ENCODE results near the gene CELSR1.

CELSR1 gene

DNA sequence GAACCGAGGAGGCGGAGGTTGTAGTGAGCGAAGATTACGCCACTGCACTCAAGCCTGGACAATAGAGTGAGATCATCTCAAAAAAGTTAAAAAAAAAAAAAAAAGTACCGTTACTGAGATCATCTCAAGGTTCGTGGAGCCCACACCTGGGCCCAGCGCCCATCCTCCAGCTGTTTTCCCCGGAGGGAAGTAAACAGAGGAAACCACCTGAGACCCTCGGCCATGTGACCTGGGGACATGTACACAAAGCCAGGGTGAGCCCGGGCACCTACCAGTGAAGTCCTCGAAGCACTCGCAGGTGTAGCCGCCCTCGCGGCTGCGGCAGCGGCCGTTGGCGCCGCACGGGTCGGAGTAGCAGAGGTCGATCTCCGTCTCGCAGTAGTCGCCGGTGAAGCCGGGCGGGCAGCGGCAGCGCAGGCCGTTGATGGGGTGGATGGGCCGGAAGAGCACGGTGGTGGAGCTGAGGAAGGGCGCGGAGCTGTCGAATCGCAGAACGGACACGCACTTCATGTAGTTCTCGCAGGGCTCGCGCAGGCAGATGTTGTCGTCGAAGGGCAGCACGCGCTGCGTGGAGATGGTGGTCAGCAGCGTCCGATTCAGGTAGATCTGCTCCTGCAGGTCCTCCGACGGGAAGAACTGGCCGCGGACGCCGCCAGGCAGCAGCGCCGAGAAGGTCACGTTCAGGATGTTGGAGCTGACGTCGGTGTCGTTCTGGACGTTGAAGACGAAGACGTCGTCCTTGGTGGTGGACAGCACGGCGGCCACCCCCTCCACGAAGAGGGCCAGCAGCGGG, 73.8 kb downstream of the CELSR1 start:
- DNase-seq (ENCODE audit: low read depth in 2 of 2): no peak

DNA sequence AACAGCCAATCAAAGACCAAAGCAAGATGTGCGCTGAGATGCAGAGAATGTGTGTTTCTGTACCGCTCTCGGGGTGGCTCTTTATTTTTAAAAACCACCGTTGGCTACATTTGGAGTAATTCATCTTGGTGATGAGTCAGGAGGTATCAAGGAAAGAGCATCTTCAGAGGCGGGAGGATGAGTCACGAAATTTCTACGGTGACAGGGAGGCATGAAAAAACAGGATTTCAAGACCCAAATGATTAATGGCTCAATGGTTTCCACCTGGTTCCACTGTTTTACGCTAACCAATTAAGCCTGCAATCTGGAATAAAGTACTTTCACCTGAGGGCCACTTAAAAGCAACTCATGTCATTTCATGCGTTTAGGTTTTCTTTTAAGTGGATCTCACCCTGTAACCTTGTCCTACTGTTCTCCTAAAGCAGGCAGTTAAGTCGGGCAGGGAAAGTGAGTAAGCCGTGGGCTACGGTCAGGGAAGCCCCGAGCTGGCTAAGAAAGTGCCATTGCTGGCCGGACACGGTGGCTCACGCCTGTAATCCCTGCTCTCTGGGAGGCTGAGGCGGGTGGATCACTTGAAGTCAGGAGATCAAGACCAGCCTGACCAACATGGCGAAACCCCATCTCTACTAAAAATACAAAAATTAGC, 74.6 kb downstream of the CELSR1 start:
- no peak for DNase-seq (ENCODE audit: low read depth in 2 of 2)

DNA sequence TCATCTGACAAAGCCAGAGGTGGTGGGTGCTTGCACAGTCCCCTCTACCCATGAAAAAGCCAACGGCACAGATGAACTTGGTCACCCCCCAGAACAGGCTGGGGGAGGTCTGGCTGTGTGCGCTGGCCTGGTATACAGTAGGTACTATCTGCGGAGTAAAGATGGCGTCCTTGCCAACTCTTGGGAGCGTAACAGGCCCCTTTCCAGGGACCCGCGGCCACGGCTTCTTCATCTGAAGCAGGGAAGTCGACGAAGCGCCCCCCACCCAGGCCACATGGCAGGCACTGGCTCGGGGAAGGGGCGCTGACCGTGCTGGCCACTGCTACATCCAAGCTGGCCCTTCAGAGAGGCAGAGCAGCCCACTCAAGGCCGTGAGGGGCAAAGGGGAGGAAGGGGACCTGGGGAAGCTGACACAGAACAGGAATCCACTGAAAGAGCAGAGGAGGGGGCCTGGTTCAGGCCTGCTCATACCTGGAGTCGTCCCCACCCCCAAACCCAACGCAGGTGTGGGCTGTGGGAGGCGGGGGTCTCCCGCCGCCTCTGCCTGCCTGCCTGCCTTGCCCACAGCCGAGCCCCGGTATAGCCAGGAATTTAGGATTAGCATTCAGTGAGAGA, 75.7 kb downstream of the CELSR1 start:
- DNase-seq (ENCODE audit: low read depth in 2 of 2): no peak

DNA sequence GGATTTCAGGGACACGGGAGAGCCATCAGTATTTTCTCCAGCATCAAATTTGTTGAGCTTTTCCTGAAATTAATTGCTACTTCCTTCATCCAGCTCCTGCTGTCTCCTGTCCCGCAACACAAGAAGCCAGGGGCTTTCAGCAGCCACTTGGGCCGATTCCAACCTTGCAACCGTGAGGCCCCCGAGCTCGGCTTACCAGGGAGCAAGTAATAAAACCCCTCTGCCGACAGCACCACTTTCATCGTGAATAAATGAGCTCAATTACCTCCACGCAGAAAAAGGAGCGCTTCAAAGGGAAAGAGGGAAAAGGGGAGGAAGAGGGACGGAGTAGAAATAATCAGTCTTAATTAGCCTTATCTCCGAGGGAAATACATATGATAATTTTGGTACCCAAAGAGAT, 76.6 kb downstream of the CELSR1 start:
- no peak for DNase-seq (ENCODE audit: low read depth in 2 of 2)

DNA sequence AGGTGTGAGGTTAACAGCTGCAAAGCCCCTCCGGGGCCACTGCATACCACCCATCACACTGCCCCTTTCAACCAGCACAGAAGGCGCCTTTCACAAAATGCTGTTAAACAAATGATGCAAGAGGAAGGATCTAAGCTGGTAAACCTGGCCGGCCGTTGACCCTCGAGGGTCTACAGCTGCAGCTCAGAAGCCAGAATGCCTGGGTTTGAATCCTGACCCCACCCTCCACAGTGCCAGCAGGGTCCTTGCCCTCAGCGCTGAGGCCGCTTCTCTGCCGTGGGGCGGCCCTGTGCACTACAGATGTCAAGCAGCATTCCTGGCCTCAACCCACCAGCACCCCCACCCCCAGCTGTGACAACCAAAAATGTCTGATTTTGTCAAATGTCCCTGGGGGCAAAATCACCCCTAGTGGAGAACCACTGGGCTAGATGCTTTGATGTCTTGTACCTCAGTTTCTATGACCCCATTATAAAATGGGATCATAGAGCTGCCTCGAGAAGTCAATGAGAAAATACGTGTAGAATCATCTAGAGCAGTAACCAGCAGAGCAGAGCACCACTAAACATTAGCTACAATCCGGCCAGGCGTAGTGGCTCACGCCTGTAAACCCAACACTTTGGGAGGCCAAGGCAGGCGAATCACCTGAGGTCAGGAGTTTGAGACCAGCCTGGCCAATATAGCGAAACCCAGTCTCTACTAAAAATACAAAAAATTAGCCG, 77.9 kb downstream of the CELSR1 start:
- DNase-seq (ENCODE audit: low read depth in 2 of 2): no peak

DNA sequence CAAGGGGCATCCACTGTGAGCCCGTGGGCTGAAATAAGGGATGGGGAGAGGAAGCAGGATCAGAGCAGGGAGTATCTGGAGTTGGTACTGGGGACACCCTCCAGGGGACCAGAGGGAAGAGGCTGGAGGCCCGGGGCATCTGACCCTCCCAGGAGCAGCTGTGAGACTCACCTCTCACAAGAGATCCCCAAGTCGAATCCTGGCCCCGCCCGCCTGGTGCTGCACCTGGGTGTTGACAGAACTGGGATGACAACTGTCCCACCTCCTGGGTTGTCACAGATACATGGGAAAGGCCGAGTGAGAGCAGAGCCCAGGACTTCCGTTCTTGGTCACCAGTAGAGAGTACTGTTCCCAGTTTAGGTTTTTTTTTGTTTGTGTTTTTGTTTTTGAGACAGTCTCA, 78.9 kb downstream of the CELSR1 start:
- no peak for DNase-seq (ENCODE audit: low read depth in 2 of 2)

DNA sequence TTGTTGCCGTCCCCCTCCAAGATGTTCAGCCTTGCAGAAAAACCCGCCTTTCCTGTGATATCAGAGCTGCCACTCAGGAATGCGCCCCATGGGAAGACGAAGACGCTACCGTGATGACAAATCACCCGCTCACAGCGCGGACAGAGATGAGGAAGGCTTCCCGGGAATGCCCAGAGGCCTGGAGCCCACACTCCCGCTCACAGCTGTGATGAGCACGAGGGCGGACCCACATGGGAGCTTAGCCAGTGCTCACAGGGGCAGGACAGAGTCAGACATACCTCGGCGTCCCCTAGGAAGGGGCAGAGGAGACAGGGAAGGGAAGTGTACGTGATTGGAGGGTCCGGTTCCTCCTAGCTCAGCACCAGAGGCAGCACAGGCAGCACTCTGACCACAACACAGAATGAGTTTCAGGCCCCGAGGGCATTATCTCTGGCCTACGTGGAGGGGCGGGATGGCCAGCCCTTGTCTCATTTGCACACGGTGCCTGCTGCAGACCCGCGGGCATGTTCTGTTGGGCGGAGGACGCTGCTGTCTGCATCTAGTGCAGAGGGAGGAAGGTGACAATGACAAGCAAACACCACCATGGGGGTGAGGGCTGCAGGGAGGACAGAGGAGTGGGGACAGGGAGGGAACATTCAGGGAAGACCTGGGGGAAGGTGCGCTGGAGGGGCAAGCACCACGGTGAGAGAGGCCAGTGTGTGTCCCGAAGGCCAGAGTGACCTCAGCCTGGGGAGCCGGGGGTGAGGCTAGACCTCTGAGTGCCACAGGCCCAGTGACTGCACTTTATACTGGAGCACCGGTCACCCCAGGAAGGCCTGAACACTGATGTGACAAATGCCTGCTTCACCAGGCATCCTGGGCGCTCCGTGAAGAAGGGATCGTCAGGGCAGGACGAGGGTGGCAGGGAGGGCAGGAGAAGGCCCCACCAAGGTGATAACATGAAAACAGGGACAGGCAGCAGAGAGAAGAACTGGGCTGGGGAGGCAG, 79.6 kb downstream of the CELSR1 start:
- no peak for DNase-seq (ENCODE audit: low read depth in 2 of 2)

DNA sequence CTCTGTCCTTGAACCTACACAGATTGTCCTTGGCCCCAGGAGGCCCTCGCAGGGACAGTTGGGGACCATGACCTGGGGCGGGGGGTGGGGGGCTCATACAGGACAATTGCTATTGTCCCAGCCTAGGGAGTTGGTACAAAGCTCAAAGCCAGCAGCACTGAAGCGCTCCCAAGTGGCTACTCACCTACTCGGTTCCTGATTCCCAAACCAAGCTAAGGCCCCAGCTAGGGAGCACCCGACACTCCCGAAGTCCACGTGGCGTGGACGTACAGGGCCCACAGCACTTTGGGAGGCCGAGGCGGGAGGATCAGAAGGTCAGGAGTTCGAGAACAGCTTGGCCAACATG, 80.6 kb downstream of the CELSR1 start:
- DNase-seq (ENCODE audit: low read depth in 2 of 2): no peak

DNA sequence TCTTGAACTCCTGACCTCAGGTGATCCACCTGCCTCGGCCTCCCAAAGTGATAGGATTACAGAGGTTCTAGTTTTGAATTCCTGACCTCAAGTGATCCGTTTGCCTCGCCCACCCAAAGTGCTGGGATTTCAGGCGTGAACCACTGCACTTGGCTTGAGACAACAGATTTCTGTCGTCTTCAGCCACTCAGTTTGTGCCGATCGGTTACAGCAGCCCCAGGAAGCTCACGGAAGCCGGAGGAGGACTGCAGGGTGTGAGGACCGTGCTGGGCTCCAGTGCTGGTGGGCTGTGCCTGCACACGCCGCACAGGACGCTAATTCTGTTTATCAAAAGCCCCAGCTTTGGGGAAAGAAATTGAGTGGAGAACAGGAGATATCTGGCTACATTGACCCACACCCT, 82.0 kb downstream of the CELSR1 start:
- no peak for DNase-seq (ENCODE audit: low read depth in 2 of 2)

DNA sequence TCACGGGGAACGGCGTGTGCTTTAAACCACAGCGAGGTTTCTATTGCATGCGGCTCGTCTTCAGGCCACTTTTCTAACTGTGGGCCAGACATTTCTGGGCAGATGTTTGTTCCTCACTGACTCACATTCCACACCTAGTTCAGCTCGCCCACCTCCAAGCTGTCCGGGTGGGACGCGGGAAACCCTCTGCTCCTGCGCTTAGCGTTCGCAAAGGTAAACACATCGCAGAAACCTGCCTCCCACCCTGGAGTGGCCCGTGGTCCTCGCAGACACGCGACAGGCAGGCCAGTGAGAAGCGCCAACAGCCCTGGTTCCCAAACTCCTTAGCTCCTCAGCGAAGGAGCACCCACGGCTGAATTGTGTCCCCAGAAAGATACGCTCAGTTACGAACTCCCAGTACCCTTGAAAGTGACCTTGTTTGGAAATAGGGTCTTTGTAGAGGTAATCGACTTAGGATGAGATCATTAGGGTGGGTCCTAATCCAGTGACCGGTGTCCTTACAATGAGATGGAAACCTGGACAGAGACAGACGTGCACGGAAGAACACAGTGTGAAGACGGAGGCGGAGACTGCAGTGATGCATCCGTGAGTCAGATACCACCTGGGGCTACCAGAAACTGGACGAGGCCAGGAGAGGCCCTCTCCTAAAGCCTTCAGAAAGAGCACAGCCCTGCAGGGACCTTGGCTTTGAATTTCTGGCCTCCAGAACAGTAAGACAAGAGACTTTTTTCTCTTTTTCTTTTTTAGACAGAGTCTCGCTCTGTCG, 82.7 kb downstream of the CELSR1 start:
- DNase-seq (ENCODE audit: low read depth in 2 of 2): no peak

DNA sequence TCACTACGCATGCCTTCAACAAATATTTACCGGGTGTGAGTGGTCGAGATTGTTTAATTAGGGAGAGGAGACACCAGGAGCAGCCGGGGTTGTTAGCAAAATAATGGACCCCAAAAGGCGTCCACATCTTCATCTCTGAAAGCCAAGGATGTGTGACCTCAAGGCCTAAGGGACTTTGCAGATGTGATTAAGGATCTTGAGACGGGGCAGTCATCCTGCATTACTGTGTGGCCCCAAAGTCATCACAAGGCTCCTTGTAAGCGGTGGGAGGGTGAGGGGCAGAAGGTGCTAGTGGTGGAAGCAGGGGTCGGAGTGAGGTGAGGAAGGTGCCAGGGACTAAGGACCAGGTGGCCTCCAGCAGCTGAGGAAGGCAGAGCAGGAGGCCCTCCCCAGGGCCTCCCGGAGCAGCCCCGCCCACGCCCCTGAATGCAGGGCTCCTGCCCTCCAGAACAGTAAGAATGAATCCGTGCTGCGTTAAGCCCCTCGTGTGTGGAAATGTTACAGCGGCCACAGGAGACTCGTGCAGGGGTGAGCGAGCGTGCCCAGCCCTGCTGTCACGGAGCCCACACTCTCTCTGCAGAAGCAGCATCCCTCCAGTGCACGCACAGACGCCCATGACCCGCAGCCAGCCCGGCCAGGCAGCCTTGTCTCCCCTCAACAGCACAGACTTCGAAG, 83.5 kb downstream of the CELSR1 start:
- DNase-seq (ENCODE audit: low read depth in 2 of 2): no peak

DNA sequence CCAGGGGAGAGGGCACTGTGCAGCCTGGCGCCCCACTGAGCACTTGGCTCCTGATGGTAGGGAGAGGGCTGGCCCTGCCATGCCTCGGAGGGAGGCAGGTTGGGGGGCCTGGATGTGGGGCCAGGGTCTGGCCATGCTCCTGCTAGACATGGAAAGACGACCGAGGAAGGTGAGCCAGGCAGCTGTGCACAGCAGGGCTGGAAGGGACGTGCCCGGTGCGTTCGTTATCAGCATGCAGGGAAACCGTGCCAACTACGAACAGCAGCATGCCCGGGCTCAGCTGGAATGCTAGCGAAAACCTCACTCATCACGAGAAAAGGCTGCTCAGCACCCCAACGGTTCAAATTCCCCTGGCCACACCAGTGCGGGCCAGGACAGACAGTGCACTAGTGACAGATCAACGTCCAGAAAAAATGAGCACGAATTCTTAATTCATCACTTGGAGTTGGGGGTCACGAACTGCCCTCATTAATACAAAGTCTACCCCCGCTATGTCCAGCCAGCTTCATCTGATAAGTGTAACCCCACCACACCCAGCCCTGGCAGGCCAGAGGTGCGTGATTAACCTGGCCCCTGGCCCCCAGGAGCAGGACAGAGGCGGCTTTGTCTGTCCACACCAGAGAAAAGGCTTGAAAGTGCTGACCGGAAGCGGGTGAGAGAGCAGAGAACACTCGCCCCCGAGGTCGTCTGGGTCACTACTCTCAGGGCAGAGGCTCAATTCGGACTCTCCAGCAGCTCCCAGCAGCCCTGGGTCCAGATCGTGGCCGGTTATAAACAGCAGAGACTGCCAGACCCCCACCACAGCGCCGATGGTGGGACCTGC, 84.2 kb downstream of the CELSR1 start:
- DNase-seq (ENCODE audit: low read depth in 2 of 2): no peak

DNA sequence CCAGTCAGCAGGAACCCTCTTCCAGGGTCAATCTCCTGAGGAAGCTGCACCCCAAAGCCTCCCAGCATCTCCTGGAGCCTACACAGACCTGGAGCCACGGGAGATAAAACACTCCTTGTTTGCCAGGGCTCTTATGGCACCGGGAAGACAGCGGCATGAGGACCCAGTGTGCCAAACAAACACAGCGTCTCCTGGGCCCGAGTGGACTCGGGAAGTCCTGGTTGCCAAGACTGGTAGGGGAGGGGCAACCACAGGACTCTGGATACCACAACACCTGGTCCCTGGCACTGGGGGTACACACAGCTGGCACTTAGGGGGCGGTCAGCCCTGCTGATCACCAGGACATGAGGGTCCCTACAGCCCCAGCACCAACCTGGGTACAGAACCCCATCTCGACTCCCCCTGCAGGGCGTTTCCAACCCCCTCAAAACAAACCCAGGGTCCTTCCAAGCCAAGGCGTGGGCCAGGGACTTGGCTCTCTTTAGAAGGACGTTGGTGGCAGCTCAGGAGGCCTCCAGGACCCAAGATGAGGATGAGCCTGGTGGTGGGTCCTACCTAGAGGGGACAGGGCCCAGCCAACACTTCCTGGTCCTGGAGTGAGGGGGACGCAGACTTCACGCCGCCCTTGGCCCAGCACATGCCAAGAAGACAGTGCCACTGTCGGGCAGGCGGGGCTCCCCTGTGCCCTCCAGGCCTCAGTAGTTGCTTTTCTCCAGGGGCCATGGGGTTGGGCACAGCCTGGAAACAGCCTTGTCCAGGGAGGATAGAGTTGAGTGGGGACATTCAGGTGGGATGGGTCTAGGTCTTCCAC, 85.0 kb downstream of the CELSR1 start:
- no peak for DNase-seq (ENCODE audit: low read depth in 2 of 2)

DNA sequence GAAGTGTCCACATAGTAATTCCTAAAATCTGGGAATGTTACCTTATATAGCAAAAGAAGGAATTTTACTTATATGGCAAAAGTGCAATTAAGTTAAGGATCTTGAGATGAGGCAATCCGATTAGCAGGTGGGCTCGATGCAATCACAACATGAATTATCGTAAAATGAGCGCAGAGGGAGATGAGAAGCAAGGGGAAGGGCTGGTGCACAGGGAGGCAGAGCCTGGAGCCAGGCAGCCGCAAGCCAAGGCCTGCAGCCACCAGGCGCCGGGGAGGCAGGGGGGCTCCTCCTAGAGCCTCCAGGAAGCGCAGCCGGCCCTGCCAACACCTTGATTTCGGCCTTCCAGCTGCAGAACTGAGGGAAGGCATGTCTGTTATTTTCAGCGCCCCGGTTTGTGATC, 85.7 kb downstream of the CELSR1 start:
- DNase-seq (ENCODE audit: low read depth in 2 of 2): no peak

DNA sequence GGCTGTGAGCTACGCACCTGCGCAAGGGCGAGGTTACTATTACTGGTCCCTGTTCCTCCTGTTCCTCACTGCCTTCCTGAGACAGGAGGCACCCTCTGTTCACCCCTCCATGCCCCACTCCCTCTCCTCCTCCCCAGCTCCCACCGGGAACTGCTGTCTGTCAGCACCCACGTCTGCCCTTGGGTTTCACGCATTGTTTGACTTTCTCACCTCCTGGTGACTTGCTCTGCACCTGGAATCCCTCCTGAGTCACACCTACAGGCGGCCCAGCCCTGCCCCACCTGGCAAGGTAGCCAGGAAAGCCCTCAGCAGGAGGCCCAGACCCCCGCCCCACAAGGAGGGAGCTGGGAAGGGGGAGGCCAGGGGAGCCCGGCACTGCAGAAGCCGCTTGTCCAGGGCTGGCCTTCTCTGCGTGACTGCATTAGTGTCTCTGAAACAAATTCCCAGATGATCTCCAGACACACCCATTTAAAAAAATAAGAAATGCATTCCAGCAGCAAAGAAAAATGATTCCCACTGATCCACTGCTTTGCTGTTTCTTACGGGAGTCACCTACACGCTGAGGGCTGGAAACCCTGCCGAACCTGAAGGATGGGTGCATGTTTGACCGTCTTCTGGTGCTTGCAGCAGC, 86.4 kb downstream of the CELSR1 start:
- no peak for DNase-seq (ENCODE audit: low read depth in 2 of 2)

DNA sequence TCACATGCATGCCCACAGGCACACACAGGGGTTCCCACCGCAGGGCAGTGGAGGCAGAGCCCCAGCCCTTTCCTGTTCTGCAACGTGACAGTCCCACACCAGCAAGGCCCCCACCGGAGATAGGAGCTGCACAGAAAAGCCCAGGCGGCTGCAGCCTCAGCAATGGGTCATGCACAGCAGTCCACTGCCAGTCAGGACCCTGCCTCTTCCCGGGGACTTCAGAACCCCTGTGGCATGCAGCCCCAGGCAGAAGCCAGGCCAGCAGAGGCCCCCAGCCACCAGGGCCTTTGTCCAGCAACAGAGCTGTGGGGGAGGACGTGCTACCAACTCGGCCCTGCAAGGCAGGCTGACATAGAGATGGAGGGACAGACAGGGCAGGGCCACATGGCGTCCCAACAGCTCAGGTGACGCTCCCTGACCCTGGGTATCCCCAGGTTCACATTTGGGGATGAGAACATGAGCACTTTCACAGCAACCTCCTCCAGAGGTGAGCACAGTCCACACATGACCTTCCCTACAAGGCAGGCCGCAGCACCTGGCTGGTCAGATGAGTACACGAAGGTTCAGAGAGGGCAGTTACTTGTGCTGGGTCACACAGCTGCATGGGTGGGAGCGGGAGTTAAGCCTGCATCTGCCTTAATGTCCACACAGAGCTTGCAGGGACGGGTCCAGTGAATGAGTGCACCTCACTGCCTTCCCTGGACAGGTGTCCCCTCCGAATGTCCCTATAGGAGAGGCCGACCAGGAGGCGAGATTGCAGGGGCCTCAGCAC, 87.3 kb downstream of the CELSR1 start:
- no peak for DNase-seq (ENCODE audit: low read depth in 2 of 2)

DNA sequence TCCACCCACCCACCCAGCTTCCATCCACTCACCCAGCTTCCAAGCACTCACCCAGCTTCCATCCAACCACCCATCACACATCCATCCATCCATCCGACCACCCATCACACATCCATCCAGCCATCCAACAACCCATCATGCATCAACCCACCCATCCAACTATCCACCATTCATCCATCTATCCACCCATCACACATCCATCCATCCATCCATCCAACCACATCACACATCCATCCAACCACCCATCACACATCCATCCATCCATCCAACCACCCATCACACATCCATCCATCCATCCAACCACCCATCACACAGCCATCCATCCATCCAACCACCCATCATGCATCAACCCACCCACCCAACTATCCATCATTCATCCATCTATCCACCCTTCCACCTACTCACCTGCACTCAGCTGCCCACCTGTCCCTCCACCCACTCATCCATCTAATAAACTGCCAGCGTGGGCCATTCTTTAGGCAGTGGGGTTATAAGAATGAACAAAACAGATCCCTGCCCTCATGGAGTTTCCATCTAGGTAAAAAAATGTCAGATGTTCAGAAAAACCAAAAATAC, 88.2 kb downstream of the CELSR1 start:
- no peak for DNase-seq (ENCODE audit: low read depth in 2 of 2)

Measured in activated CD4-positive, alpha-beta T cell treated with anti-CD3 and anti-CD28 coated beads for 24 hours (primary cell).